Retinal pigment epithelial cell (primary cell): Measurements from ENCODE around the gene EEPD1.
A peak's percentile ranks its signal among the peaks of the same experiment; 100 is the strongest.

Source experiments
- DNase-seq: peaks from one replicate; pipeline ENCODE4 v3.0.0-alpha.2; 2010; ENCODE audit warnings: low read depth
- H3K4me3 ChIP-seq: 2 replicates; pipeline ENCODE4 v1.5.1; 2011; ENCODE audit warnings: mild to moderate bottlenecking, low read length, control low read depth, moderate library complexity
- TF ChIP-seq, protein P1 (sequence below): conservative IDR thresholded peaks from 2 replicates; pipeline ENCODE4 v1.5.1; 2011; ENCODE audit warnings: low read depth, low read length, control low read depth, inconsistent platforms

EEPD1 gene

DNA sequence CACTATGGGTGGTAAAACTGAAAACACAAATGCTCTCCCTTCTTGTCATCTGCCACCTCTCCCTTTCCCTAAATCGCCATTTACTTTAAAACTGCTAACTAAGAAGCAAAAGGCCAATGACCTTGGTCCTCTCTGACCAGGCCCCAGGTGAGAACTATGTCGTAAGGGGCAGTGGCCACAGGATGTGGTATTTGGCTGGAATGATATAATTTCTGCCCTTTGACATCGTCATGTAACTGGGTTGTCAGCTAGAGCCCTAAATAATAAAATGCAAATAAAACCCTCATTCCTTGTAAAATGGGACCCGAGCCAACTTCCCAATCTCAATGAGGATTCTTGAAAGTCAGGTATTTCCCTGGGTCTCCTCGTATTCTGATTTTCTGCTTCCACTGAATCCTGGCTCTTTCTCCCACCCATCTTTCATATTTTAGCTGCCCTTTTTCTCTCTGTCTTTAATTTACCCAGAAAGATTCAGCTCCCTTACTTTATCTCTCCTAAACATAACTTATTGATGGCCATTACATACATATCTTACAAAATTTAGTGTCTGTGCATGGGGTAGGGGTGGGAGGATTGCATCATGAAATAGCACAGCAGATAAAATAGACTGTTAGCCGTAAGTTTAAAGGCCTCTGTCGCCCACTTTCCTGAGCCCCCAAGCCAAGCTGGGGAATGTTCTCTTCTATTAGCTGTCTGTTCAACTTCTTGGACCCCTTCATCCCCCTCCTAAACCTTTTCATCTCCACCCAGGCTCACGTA, 3.2 kb upstream of the EEPD1 start:
- TF ChIP-seq, protein P1, sequence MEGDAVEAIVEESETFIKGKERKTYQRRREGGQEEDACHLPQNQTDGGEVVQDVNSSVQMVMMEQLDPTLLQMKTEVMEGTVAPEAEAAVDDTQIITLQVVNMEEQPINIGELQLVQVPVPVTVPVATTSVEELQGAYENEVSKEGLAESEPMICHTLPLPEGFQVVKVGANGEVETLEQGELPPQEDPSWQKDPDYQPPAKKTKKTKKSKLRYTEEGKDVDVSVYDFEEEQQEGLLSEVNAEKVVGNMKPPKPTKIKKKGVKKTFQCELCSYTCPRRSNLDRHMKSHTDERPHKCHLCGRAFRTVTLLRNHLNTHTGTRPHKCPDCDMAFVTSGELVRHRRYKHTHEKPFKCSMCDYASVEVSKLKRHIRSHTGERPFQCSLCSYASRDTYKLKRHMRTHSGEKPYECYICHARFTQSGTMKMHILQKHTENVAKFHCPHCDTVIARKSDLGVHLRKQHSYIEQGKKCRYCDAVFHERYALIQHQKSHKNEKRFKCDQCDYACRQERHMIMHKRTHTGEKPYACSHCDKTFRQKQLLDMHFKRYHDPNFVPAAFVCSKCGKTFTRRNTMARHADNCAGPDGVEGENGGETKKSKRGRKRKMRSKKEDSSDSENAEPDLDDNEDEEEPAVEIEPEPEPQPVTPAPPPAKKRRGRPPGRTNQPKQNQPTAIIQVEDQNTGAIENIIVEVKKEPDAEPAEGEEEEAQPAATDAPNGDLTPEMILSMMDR, result no peak
- H3K4me3 ChIP-seq, result no peak overlapping the region
- no peak for DNase-seq

DNA sequence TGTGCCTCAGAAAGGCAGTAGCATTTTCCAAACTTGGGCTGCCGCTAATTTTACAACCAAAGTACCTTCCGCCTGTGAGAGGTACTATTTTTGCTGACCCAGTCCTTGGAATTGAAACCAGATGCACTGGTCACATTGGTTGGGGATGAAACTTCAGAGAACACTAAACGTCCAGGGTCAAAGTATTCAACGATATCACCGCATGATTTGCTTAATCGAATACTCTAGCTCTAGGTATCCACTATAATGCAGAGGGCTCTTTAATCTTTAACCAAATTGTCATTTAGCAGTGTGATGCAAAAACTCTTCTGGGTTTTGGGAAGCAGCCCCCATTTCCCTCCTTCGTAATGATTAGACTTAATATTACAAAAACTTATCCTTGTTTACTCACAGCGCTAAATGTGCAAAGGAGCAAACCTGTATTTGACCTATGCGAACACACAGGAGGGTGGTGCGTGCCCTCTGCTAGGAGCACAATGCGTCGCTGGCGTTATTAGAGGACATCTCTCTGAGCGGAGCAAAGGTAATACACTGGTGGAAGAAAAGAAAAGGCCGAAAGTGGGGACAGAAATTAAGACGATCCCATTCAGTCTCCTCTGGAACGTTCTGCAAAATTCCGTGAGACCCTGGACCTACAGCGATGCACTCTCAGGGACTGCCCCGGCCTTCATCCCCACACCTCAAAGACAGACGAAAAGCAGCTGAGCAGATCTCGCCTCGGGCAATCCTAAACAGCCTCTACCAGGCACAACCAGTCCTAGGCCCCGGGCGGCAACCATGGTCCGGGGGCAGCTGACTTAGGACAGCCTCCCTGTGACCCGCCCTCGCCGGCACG, 916 bp upstream of the EEPD1 start:
- H3K4me3 ChIP-seq, result peak overlapping the region; percentile 49
- TF ChIP-seq, protein P1, result no peak
- no peak for DNase-seq

DNA sequence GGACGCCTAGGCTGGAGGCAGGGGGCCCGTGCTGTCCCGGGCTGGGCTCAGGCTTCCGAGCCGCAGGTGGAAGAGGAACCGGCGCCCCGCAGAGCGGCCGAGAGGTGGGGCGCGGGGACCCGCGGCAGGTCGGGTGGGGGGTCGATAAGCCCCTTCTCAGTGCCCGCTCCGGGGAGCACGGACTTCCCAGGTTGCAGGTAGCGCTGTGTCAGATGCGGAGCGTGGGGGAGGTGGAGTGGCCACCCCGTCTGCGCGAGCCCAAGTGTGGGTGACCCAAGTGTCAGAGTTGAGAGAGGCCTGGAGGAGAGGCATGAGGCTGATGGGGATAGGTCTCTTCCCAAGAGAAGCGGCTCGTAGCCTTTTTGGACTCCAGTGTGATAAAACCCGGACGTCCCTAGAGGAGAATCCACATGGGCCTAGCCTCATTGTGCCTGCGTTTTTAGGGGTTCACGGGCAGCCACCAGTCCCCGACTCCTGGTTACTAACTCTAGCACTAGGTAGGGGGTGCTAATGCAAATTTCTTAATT, 580 bp downstream of the EEPD1 start:
- H3K4me3 ChIP-seq, result peak overlapping the region; percentile 72

GRCh38 chr7:36154255-36155212, 1.5 kb downstream of the EEPD1 start:
- TF ChIP-seq, protein P1, result no peak
- no peak for DNase-seq
- peak overlapping the region; percentile 72 for H3K4me3 ChIP-seq

More for the DNA sequence above, 580 bp downstream of the EEPD1 start:
- no peak for DNase-seq
- TF ChIP-seq, protein P1, result no peak

DNA sequence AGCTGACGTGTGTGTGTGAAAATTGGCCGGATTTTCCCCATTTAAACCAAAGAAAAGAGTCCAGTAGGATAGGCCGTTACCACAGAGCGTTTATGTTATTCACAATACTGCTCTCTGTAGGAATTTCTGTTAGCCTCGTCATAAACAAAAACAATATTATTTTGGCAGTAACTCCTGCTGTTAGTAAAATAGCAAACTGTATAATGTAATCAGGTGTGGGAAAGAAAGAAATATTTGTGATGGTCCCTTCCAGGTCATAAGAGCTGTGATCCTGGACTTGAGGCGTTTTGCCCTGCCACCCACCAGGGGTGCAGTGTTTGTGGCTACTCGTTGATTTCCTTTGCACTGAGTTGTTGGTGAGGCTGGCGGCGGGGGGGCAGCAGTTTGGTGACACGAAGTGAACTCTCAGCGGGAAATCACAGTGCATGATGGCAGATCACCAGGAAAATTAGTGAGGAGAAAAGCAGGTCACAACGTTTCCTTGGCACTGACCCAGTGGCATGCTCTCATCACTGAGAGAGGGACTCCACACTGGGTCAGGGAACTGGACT, 2.8 kb downstream of the EEPD1 start:
- peak overlapping the region; percentile 29 for H3K4me3 ChIP-seq
- TF ChIP-seq, protein P1, result peak; percentile 13
- DNase-seq, result no peak
